Renal cortex interstitium (tissue), 15 donors: ENCODE data around the gene TRAM1L1. TPM values are rescaled to one million over a fixed set of nuclear protein-coding genes. Genes with fewer than 3 reads are reported as not detected.
A peak's percentile ranks its signal among the peaks of the same experiment; 100 is the strongest.

ENCODE experiments used
- DNase-seq, 11 donors: peaks; one replicate each; pipeline ENCODE4 v3.0.0-alpha.2; 2013; ENCODE audit warnings: low read depth in 9 of 11, low spot score in 4 of 11; ENCODE audit errors: extremely low read depth in 1 of 11
- long read RNA-seq, 16 experiments: transcript quantifications; one replicate each; lab custom pipeline, GENCODE V29; 2026
- polyA plus RNA-seq, 3 donors: library from polyadenylated mRNA; unstranded; fragments of 120-200 nt; gene quantifications; one replicate each; pipeline ENCODE4 v1.2.1, GENCODE V29; 2013; ENCODE audit not compliant: insufficient read length in 3 of 3

TRAM1L1 gene
- 10 to 100 TPM; 15.1 to 18.3 (median 16.1) TPM for polyA plus RNA-seq
- long read RNA-seq, donor 1, transcript TRAM1L1-201 (1 exons, 2,023 nt), result major isoform, 8 of 8 reads
- long read RNA-seq, donor 1, partial matches to known transcripts, result 0 of 8 reads
- long read RNA-seq, donor 1, other reads (novel, unspliced or antisense), result 0 of 8 reads
- long read RNA-seq, donor 2, partial matches to known transcripts, result 0 of 3 reads
- long read RNA-seq, donor 2, other reads (novel, unspliced or antisense), result 0 of 3 reads
- long read RNA-seq, donor 3, transcript TRAM1L1-201 (1 exons, 2,023 nt), result major isoform, 25 of 25 reads
- long read RNA-seq, donor 3, partial matches to known transcripts, result 0 of 25 reads
- long read RNA-seq, donor 3, other reads (novel, unspliced or antisense), result 0 of 25 reads
- long read RNA-seq, donor 4, transcript TRAM1L1-201 (1 exons, 2,023 nt), result major isoform, 7 of 7 reads
- long read RNA-seq, donor 4, partial matches to known transcripts, result 0 of 7 reads
- long read RNA-seq, donor 4, other reads (novel, unspliced or antisense), result 0 of 7 reads
- long read RNA-seq, donor 5, result 0 reads
- long read RNA-seq, donor 6, transcript TRAM1L1-201 (1 exons, 2,023 nt), result major isoform, 6 of 6 reads
- long read RNA-seq, donor 6, partial matches to known transcripts, result 0 of 6 reads
- long read RNA-seq, donor 6, other reads (novel, unspliced or antisense), result 0 of 6 reads
- long read RNA-seq, donor 7, transcript TRAM1L1-201 (1 exons, 2,023 nt), result major isoform, 11 of 11 reads
- long read RNA-seq, donor 7, partial matches to known transcripts, result 0 of 11 reads
- long read RNA-seq, donor 7, other reads (novel, unspliced or antisense), result 0 of 11 reads
- long read RNA-seq, donor 8, result 0 reads
- long read RNA-seq, donor 9, transcript TRAM1L1-201 (1 exons, 2,023 nt), result major isoform, 14 of 14 reads
- long read RNA-seq, donor 9, partial matches to known transcripts, result 0 of 14 reads
- long read RNA-seq, donor 9, other reads (novel, unspliced or antisense), result 0 of 14 reads
- long read RNA-seq, donor 10, transcript TRAM1L1-201 (1 exons, 2,023 nt), result major isoform, 9 of 9 reads
- long read RNA-seq, donor 10, partial matches to known transcripts, result 0 of 9 reads
- long read RNA-seq, donor 10, other reads (novel, unspliced or antisense), result 0 of 9 reads
- long read RNA-seq, donor 11, transcript TRAM1L1-201 (1 exons, 2,023 nt), result major isoform, 10 of 10 reads
- long read RNA-seq, donor 11, partial matches to known transcripts, result 0 of 10 reads
- long read RNA-seq, donor 11, other reads (novel, unspliced or antisense), result 0 of 10 reads
- long read RNA-seq, donor 12, partial matches to known transcripts, result 0 of 4 reads
- long read RNA-seq, donor 12, other reads (novel, unspliced or antisense), result 0 of 4 reads
- long read RNA-seq, donor 13, result 0 reads
- long read RNA-seq, donor 14, transcript TRAM1L1-201 (1 exons, 2,023 nt), result major isoform, 18 of 18 reads
- long read RNA-seq, donor 14, partial matches to known transcripts, result 0 of 18 reads
- long read RNA-seq, donor 14, other reads (novel, unspliced or antisense), result 0 of 18 reads
- long read RNA-seq, donor 15, transcript TRAM1L1-201 (1 exons, 2,023 nt), result major isoform, 8 of 8 reads
- long read RNA-seq, donor 15, partial matches to known transcripts, result 0 of 8 reads
- long read RNA-seq, donor 15, other reads (novel, unspliced or antisense), result 0 of 8 reads
- long read RNA-seq, donor 16, transcript TRAM1L1-201 (1 exons, 2,023 nt), result major isoform, 27 of 27 reads
- long read RNA-seq, donor 16, partial matches to known transcripts, result 0 of 27 reads
- long read RNA-seq, donor 16, other reads (novel, unspliced or antisense), result 0 of 27 reads

- peak; percentile 60 to 82 (median 76) for DNase-seq
These were observed at the start of gene TRAM1L1 for GRCh38 chr4:117084866-117085701. Gene TRAM1L1, minus strand, starts transcription at chr4:117085576. Its CDS starts 183 bp downstream, at chr4:117085393.

- peak; percentile 42 to 85 (median 63) for DNase-seq
These were observed 49.0 kb upstream of the TRAM1L1 start for GRCh38 chr4:117134386-117134785.

GRCh38 chr4:117096886-117097285 lies 11.5 kb upstream of the TRAM1L1 start:
- no peak for DNase-seq

- no peak for DNase-seq
These were observed 11.1 kb upstream of the TRAM1L1 start for GRCh38 chr4:117096462-117096861.

GRCh38 chr4:117093571-117093970 lies 8.2 kb upstream of the TRAM1L1 start:
- DNase-seq, result no peak

GRCh38 chr4:117077760-117078159 lies 7.6 kb downstream of the TRAM1L1 start:
- DNase-seq, result no peak

- DNase-seq, result no peak
These were observed 17.3 kb downstream of the TRAM1L1 start for GRCh38 chr4:117068120-117068519.

GRCh38 chr4:117063961-117064696 lies 21.2 kb downstream of the TRAM1L1 start:
- no peak for DNase-seq

- DNase-seq, result no peak
These were observed 42.4 kb downstream of the TRAM1L1 start for GRCh38 chr4:117042962-117043361.
